C4-2B (cell line): ENCODE results near the gene CFAP90.

ENCODE experiments used
- CTCF ChIP-seq: fragments of 450-650 bp; conservative IDR thresholded peaks from 2 replicates; pipeline ENCODE4 v1.5.1; 2017; ENCODE audit warnings: mild to moderate bottlenecking
- ZFX ChIP-seq: fragments of 450-650 bp; IDR thresholded peaks from 2 replicates; pipeline ENCODE4 v1.6.1; 2017

DNA sequence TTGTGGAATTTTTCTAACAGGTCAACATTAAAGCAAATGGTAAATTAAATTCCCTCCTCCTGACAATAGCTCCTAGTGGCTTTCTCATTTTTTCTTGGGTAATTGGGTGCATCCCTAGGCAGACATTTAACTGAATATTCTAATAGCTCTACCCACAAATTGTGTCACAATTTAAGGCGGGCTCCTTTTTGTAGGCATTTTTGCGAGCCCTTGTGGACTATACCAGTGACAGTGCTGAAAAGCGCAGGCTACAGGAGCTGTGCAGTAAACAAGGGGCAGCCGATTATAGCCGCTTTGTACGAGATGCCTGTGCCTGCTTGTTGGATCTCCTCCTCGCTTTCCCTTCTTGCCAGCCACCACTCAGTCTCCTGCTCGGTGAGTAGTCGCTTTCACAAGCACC lies 38.0 kb upstream of the CFAP90 start:
- TF ChIP-seq CTCF: no peak
- TF ChIP-seq ZFX: no peak
